Cardiac muscle cell (in vitro differentiated cells and primary cell): ENCODE results near the gene PFKFB4. TPM values are rescaled to one million over a fixed set of nuclear protein-coding genes. Genes with fewer than 3 reads are reported as not detected.

ENCODE experiments used
- DNase-seq, 2 donors: peaks; one replicate each; pipeline versions ENCODE4 v3.0.0 to v3.0.0-alpha.2; 2010 to 2017; ENCODE audit warnings: low read depth in 1 of 2, low spot score in 1 of 2
- H3K27ac ChIP-seq: fragments of 200-600 bp; sonication (generic); 2 replicates; pipeline ENCODE4 v1.5.1; 2016
- H3K27me3 ChIP-seq: fragments of 200-600 bp; sonication (generic); 2 replicates; pipeline ENCODE4 v1.6.0; 2016; ENCODE audit warnings: control low read depth
- H3K36me3 ChIP-seq: fragments of 200-600 bp; sonication (generic); 2 replicates; pipeline ENCODE4 v1.5.1; 2016; ENCODE audit warnings: control low read depth
- H3K4me1 ChIP-seq: fragments of 200-600 bp; sonication (generic); 2 replicates; pipeline ENCODE4 v1.8.1; 2017; ENCODE audit warnings: low read depth, mild to moderate bottlenecking, mixed run types
- H3K4me3 ChIP-seq: fragments of 200-600 bp; sonication (generic); 2 replicates; pipeline ENCODE4 v1.5.1; 2016; ENCODE audit warnings: mild to moderate bottlenecking
- H3K9me3 ChIP-seq: fragments of 200-600 bp; sonication (generic); 2 replicates; pipeline ENCODE4 v1.5.1; 2017; ENCODE audit warnings: low read depth, mild to moderate bottlenecking, control low read depth
- CTCF ChIP-seq: IDR thresholded peaks from 2 replicates; pipeline ENCODE4 v1.5.1; 2012; ENCODE audit warnings: low read depth, mild to moderate bottlenecking, low read length
- polyA plus RNA-seq: library from polyadenylated mRNA; unstranded; fragments of >200 nt; fragmentation: Nextera tagmentation; extraction: Ambion mirVana; gene quantifications from 2 replicates; pipeline ENCODE4 v1.2.1, GENCODE V29; 2016
- total RNA-seq: library from RNA; depleted of rRNA; stranded (reverse); fragments of >200 nt; gene quantifications from 2 replicates; pipeline ENCODE4 v1.2.3, GENCODE V29; 2016

PFKFB4 gene
- total and polyA plus RNA-seq, 2 experiments from 2014 or later = 64.9 to 74.7 TPM

GRCh38 chr3:48473617-48473952 lies 83.0 kb downstream of the PFKFB4 start:
- no peak for TF ChIP-seq CTCF
- no peak overlapping the region for H3K4me3 ChIP-seq
- DNase-seq = no peak
- H3K27ac ChIP-seq = peak overlapping the region; percentile 82
- H3K4me1 ChIP-seq = peaks cover 21% of the 10 kb centered on the region
- H3K27me3 ChIP-seq = no peaks in the 10 kb centered on the region
- H3K36me3 ChIP-seq = no peaks in the 10 kb centered on the region
- H3K9me3 ChIP-seq = no peaks in the 10 kb centered on the region

- TF ChIP-seq CTCF = peak; percentile 40
Observed at GRCh38 chr3:48472923-48473616, 83.5 kb downstream of the PFKFB4 start.

GRCh38 chr3:48472673-48472922 lies 84.0 kb downstream of the PFKFB4 start:
- TF ChIP-seq CTCF = no peak
- no peaks in the 10 kb centered on the region for H3K9me3 ChIP-seq
- DNase-seq = no peak
- H3K36me3 ChIP-seq = no peaks in the 10 kb centered on the region
- peaks cover 21% of the 10 kb centered on the region for H3K4me1 ChIP-seq
- no peaks in the 10 kb centered on the region for H3K27me3 ChIP-seq
- H3K4me3 ChIP-seq = peak overlapping the region; percentile 29
- H3K27ac ChIP-seq = peak overlapping the region; percentile 82

More at GRCh38 chr3:48472923-48473616, 83.5 kb downstream of the PFKFB4 start:
- Histone ChIP-seq H3K4me1 (peaks cover 21% of the 10 kb centered on the region), H3K4me3 (peak overlapping the region; percentile 29), H3K36me3 (no peaks in the 10 kb centered on the region), H3K27me3 (no peaks in the 10 kb centered on the region), H3K9me3 (no peaks in the 10 kb centered on the region), H3K27ac (peak overlapping the region; percentile 82)
- DNase-seq = peak; percentile 83 to 94

GRCh38 chr3:48470286-48470685 lies 86.3 kb downstream of the PFKFB4 start:
- no peaks in the 10 kb centered on the region for H3K36me3 ChIP-seq
- H3K27ac ChIP-seq = no peak overlapping the region
- no peak for DNase-seq
- no peaks in the 10 kb centered on the region for H3K27me3 ChIP-seq
- no peak for TF ChIP-seq CTCF
- no peak overlapping the region for H3K4me3 ChIP-seq
- peaks cover 27% of the 10 kb centered on the region for H3K4me1 ChIP-seq
- no peaks in the 10 kb centered on the region for H3K9me3 ChIP-seq

GRCh38 chr3:48469046-48469915 lies 87.3 kb downstream of the PFKFB4 start:
- no peak for TF ChIP-seq CTCF
- no peak overlapping the region for H3K27ac ChIP-seq
- H3K27me3 ChIP-seq = no peaks in the 10 kb centered on the region
- DNase-seq = no peak
- no peaks in the 10 kb centered on the region for H3K36me3 ChIP-seq
- no peaks in the 10 kb centered on the region for H3K9me3 ChIP-seq
- peaks cover 25% of the 10 kb centered on the region for H3K4me1 ChIP-seq
- no peak overlapping the region for H3K4me3 ChIP-seq
